GM12875 (cell line): Measurements from ENCODE around the gene MFGE8.

Source experiments
- H3K4me3 ChIP-seq: one replicate; pipeline ENCODE4 v1.5.1; 2011; ENCODE audit warnings: low read depth, low read length, control low read depth
- TF ChIP-seq, protein P1 (sequence below): IDR thresholded peaks from 2 replicates; pipeline ENCODE4 v1.5.1; 2011; ENCODE audit warnings: low read depth, mild to moderate bottlenecking, control low read depth, inconsistent platforms, low read length, moderate library complexity, borderline replicate concordance; ENCODE audit not compliant: insufficient read depth

MFGE8 gene

GRCh38 chr15:88877415-88877814 is 35.8 kb downstream of the MFGE8 start:
- H3K4me3 ChIP-seq = no peak overlapping the region
- TF ChIP-seq, protein P1, sequence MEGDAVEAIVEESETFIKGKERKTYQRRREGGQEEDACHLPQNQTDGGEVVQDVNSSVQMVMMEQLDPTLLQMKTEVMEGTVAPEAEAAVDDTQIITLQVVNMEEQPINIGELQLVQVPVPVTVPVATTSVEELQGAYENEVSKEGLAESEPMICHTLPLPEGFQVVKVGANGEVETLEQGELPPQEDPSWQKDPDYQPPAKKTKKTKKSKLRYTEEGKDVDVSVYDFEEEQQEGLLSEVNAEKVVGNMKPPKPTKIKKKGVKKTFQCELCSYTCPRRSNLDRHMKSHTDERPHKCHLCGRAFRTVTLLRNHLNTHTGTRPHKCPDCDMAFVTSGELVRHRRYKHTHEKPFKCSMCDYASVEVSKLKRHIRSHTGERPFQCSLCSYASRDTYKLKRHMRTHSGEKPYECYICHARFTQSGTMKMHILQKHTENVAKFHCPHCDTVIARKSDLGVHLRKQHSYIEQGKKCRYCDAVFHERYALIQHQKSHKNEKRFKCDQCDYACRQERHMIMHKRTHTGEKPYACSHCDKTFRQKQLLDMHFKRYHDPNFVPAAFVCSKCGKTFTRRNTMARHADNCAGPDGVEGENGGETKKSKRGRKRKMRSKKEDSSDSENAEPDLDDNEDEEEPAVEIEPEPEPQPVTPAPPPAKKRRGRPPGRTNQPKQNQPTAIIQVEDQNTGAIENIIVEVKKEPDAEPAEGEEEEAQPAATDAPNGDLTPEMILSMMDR = no peak

DNA sequence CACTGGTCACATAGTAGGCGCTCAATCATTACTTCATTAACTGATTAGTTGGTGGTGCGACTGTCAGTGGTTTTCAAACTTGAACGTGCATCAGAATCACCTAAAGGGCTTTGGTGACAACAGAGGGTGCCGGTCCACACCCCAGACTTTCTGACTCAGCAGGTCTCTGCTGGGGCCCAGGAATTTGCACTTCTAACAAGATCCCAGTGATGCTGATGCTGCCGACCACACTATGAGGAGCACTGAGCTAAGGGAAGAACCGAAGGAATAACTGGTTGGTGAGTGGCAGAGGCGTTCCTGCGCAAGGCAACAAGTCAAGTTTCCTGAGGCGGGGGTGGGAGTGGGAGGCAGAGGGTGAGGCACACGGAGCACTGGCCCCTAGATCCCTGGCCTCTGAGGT is 36.6 kb downstream of the MFGE8 start:
- no peak overlapping the region for H3K4me3 ChIP-seq
- TF ChIP-seq, protein P1 = no peak

DNA sequence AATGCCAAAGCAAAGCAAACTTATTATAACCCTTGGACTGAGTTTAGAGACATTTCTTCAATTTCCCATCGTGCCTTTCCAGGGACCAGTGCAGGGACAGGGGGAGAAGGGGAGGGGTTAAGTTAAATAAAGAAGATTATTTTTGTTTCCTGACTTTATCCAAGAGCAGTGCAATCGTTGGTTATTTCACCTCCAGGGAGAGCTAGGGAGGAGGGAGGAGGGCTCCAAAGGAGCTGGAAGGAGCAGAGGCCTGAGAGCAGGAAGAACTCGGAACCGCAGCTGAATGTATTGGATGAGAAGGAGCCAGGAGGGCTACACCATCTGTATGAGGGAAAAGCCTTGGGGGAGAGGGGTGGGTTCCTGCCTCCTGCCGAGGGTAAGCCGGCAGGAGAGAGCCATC is 38.5 kb downstream of the MFGE8 start:
- TF ChIP-seq, protein P1 = no peak
- no peak overlapping the region for H3K4me3 ChIP-seq

DNA sequence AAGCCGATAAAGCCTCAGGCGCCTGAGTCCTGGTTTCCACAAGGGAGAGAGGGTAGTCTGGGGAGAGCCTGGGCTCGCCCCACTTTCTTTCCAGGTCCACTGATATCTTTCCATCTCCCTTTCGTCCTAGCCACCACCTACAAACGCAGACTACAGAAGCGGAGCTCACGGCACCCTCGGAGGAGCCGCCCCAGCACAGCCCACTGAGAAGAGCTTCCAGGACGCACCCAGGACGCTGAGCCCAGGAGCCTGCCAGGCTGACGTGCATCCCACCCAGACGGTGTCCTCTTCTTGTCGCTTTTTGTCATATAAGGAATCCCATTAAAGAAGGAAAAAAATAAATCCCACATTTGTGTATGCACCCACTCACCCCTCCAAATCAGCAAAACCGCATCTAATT is 38.9 kb downstream of the MFGE8 start:
- TF ChIP-seq, protein P1 = no peak
- no peak overlapping the region for H3K4me3 ChIP-seq

GRCh38 chr15:88873786-88874185 is 39.4 kb downstream of the MFGE8 start:
- no peak overlapping the region for H3K4me3 ChIP-seq
- TF ChIP-seq, protein P1 = no peak

GRCh38 chr15:88872706-88873105 is 40.5 kb downstream of the MFGE8 start:
- no peak overlapping the region for H3K4me3 ChIP-seq
- TF ChIP-seq, protein P1 = no peak

DNA sequence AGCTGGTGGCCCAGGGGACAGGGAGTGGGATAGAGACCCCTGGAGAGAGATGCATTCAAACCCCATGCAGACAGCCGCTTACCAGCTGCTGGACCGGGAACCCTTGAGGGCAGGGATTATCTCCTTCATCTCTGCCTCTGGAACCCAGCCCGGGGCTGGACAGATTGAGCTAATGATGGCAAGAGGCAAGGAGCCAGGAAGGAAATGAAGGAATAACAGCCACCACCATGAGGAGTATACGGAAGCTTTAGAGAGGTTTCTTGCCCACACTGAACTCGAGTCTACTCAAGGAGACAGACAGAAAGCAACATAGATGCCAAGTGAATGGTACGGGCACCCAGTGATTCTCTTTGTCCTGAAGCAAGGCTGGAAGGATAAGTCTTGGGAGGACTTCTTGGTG is 41.1 kb downstream of the MFGE8 start:
- TF ChIP-seq, protein P1 = no peak
- no peak overlapping the region for H3K4me3 ChIP-seq
